ENCODE results near the gene CYP27B1.

CYP27B1 gene

DNA sequence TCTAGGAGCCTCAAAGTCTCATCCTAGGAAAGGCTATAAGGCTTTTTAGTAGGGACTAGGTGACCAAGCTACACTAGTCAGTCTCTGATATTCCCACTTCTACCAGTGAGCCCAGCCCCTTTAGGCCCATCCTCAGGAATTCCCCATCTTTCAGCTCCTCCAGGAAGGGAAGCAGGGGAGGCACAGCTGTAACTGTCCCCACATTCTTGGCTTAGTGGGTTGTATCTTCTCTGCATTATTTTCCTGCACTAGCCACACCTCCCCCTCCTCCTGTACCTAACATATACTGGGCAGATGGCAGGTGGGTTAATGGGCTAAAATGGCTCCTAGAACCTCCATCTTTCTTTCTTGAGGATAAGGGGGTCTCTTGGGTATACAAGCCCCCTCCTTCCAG lies 424 bp upstream of the CYP27B1 start:
- in situ Hi-C loops (cut with MboI; ENCODE audit: low sequenced_read_pairs), result no loop called here

DNA sequence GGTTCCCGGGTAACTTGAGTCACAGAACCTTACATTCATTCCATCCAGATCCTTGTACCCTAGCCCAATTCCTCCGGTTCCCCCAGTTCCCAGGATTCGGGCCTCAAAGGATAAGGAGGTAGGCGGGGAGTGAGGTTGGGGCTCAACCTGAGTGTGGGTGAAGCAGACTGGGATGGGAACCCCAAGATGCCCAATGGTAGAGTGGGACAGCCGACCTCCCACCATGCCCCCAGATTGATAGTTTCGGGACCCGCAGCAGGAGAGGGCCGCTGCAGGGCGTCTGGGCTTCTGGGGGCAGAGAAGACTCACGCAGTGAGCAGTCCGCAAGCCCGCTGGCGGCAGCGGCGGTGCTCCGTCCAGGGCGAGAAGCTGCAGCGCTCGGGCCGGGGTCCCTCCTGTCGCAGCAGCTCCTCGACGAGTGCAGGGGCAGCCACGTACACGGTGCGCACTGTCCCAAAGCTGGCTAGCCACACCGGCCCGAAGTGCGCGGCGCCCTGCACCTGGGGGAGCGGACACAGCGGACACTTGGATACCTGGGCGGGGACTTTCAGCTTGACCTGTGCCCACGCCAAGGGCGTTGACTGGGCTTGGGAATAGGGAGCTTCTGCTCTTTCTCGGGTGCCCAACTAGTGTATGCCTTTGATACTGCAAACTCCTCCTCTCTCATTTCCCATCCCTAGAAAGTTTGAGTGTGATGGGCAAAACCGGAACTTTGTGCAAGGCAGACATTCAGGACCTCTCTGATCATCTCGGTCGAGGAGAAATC lies 997 bp downstream of the CYP27B1 start:
- in situ Hi-C loops (cut with MboI; ENCODE audit: low sequenced_read_pairs), result no loop called here

DNA sequence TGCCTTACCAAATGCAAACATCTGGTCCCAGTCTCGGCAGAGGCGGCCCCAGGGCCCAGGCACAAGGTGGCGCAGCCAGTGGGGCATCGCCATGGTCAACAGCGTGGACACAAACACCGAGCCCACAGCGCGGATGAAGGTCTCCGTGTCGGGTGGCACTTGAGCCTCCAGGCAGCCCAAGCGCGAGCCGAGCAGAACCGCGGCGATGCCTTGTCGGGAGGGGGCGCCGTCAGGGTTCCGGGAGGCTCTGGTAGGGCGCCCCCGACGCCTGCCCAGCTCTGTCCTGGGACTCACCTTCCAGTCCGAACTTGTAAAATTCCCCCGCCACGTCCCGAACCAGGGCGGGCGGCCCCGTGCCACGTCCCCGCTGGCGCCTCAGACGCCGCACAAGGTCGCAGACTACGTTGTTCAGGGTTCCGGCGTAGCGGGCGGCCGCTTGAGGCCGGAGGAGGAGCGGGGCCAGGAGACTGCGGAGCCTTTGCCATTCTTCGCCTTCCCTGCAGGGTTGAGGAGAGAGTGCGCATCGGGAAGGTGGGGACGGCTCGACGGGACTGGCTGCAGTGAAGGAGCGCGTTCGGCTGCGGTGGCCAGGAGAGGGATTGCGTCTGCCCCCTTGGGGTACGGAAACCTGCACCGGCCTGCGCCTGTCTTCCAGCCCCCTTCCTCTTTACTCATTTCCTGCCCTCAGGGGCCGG lies 1.7 kb downstream of the CYP27B1 start:
- in situ Hi-C loops (cut with MboI; ENCODE audit: low sequenced_read_pairs), result no loop called here

DNA sequence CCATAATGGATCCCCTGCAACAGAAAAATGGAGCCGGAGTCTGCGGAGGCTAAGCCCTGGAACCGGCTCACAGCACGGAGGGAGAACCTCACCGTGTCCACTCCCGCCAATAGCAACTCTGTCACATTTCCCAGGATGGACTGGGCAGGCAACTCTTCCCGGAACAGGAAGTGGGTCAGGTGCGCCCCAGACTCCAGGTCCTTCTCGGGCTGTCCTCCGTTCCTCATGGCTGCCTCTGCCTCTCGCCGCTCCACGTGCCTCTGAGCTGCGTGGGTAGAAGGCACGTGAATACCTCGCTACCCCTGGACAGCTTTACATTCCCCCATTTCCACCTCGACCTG lies 2.2 kb downstream of the CYP27B1 start:
- in situ Hi-C loops (cut with MboI; ENCODE audit: low sequenced_read_pairs), result no loop called here

DNA sequence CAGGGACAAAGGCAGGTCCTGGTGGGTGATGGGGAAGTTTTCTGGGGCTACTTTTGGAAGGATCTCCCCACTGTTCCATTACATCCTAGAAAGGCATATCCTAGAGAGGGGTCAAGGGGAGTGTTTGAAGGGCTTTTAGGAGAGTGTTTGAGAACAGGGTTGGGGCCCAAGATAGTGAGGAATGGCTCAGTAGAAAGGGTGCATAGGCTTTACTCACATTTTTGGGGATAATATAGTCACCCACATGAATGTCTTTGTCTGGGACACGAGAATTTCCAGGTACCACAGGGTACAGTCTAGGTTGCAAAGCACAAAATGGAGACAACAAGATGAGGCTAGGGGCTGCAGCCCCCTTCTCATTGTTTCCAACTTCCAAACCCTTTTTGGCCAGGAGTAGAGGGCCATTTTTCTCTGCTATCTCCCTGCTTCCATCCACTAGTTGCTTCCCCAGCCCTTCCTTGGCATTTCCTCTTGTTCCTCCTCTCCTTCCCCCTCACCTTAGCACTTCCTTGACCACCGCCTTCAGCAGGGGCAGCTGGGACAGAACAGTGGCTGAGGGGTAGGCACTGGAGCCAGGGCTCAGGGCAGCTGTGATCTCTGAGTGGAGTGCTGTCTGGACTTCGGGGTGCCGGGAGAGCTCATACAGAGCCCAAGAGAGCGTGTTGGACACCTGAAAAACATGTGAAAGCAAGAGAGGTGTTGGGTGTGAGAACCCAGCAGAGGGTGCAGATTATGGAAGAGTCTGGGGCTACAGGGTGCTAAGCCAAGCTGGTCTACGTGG lies 2.8 kb downstream of the CYP27B1 start:
- in situ Hi-C loops (cut with MboI; ENCODE audit: low sequenced_read_pairs), result no loop called here

DNA sequence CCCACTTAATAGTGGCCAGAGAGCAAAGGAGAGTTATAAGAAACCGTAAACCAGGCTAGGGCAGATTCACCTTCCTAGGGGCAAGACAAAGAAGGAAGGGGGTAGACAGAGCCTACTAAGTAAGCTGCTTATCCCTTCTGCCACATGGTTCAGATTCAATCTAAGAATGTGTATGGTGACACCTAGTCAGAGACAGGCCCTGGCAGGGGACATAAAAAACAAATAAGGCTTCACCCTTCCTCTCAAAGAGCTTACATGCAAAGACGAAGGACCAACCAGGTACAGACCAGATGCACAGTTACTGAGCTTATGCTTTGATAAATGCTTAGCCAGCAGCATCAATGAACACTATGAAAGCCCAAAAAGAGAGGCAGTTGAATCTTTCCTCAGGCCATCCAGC lies 4.4 kb downstream of the CYP27B1 start:
- in situ Hi-C loops (cut with MboI; ENCODE audit: low sequenced_read_pairs), result no loop called here

DNA sequence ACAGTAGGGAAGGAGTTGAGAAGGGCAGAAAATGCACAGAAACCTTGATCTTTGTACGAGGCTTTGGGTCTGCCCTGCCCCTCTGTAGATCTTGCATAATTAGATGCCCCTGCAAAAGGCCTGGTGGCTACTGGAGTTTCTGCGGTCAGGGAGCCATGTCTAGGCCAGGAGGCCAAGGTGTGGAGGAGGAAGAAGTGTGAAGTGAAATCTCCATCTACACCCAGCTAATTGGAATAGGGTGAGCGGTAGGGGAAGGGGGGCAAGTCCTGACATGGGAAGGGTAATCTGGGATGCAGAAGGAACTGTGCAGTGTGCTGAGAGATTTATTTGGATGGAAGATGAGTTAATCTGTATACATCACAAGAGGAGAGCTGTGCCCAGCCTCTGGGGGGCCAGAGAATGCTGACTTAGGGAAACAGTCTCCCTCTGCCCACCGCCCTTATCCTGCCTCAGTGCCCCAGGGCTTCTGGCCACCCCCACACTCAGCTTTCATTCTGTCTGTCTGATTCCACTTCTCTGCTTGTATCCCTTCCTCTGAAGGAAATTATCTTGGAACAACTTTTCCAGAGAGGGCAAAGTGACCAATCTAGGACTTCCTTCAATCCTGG lies 5.4 kb downstream of the CYP27B1 start:
- in situ Hi-C loops (cut with MboI; ENCODE audit: low sequenced_read_pairs), result no loop called here

DNA sequence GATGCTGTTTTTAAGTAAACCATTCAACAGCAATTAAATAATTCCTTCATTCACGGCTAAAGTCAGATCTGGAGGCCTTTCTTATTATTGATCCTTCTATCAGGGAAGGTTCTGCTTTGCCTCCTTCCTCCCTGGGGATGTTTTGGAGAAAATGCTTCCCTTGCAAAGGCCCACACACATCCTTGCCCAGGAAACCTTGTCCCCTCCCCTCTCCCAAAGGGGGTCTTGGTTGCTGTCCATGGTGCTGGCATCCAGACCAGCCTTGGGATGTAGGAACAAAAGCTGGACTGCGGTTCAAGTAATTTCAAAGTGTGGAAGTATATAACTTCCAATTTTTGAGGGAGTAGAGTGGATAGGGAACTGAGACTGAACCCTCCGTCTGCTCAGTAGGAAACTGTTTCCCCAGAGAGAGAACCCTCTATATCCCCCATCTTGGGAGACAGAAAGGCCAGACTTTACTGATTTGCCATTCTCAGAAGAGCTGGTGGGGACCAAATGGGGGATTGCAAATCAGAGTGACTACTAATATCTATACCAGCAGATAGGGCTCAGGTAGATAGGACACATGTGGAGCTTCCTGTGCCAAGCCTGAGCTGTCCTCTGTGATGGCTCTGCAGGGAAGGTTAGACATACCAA lies 6.4 kb downstream of the CYP27B1 start:
- in situ Hi-C loops (cut with MboI; ENCODE audit: low sequenced_read_pairs), result no loop called here

DNA sequence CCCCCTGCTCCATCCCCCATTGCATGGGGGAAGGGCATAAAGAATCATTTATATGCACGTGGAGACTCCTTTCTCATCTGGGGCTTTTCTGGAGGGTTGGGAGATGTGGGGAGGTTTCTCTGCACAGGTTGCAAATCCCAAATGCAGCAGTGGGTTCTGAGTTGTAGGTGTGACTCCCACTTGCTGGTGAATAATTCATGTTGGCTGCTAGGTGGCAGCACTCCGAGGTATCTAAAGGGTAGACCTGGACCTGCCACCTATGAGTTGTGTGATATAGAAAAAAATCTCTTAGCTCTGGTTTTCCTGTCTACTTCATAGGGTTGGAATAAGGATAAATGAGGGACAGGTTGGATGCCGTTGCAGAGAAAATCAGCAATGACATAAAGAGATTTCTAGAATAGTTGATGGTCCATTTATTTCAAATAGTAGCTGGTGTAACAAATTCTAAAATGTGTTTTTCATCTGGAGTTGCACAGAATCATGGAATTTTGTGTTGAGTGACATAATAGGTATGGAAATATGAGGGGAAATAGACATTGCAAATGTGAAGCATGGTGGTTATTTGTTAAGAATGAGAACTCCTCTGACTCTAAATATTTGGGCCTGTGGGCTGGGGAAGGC lies 7.4 kb downstream of the CYP27B1 start:
- in situ Hi-C loops (cut with MboI; ENCODE audit: low sequenced_read_pairs), result no loop called here

DNA sequence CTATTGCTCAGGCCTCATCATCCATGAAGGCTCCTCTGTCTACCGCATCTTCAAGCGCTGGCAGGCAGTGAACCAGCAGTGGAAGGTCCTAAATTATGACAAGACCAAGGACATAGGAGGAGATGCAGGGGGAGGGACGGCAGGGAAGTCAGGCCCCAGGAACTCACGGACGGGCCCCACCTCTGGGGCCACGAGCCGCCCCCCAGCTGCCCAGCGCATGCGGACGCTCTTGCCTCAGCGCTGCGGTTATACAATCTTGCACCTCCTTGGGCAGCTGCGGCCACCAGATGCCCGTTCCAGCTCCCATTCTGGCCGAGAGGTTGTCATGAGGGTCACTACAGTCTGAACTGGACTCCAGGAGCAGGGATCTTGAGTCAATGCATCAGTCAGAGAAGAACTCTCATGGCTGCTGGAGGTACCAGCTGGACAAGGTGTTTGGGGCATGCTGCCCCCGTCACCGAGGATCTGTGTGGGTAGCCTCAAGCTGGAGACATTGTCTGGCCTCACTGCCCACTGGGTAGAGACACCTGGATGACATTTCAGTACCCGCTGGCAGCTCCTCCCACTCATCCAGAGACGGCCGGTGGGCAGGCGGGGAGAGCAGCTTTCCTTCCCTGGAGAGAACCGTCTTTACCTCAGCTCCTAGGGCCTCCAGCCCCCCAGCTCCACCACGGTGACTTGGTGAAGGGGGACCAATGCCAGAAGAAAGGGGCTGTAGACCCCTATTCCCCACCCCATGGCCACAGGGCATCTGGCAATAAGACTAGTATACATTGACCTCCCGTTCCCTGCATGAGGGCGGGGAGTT lies 8.1 kb downstream of the CYP27B1 start:
- in situ Hi-C loops (cut with MboI; ENCODE audit: low sequenced_read_pairs), result no loop called here

DNA sequence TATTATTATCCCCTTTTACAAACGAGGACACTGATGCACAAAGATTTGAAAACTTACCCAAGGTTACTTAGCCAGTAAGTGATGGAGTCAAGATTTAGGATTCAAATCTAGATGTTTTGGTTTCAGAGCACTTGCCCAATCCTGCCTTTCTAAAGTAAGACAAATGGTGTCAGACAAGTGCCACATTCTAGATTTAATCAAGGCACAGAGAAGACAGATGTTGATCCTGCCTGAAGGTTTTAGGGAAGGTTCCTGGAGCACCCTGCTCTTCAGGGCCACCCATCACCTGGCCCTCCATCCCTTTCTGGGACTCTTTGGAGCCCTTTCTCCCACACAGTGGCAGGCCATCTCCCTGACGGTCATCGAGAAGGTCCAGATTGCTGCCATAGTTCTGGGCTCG lies 9.1 kb downstream of the CYP27B1 start:
- in situ Hi-C loops (cut with MboI; ENCODE audit: low sequenced_read_pairs), result no loop called here

DNA sequence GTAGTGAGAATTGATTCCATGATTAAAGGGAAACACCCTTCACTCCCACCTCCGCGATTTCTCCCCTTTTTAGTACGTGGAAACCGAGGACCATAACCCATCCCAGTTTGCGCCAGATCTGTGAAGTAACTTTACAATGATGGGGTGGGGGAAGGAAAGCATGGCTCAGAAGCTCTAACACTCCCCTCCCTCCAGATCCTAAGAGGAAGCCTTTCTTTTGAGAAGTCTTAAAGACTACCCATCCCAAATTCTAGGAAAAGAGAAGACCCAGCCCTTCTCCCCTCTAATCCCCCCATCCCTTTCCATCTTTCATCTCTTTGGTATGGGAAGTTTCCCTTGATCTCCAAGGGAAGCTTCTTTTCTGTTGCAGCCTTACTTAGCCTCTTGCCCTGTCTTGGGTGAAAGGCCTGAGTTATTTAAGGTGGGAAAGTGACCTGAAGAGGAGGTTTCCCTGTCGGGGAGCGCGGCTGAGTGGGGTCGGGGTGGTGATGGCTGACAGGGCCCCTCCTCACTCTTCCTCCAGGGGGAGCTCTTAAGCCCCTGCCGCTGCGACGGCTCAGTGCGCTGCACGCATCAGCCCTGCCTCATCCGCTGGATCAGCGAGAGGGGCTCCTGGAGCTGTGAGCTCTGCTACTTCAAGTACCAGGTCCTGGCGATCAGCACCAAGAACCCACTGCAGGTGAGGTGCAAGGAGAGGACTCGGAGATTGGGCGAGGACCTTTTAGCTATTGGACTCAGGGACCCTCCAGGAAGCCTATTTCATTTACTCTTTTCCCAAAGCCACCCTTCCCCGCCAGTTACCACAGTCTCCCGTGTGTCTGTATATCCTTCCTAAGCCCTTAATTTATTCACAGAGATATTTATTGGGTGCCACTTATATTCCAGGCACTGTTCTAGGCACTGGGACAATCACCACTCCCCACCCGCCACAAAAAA lies 10.2 kb downstream of the CYP27B1 start:
- in situ Hi-C loops (cut with MboI; ENCODE audit: low sequenced_read_pairs), result no loop called here

DNA sequence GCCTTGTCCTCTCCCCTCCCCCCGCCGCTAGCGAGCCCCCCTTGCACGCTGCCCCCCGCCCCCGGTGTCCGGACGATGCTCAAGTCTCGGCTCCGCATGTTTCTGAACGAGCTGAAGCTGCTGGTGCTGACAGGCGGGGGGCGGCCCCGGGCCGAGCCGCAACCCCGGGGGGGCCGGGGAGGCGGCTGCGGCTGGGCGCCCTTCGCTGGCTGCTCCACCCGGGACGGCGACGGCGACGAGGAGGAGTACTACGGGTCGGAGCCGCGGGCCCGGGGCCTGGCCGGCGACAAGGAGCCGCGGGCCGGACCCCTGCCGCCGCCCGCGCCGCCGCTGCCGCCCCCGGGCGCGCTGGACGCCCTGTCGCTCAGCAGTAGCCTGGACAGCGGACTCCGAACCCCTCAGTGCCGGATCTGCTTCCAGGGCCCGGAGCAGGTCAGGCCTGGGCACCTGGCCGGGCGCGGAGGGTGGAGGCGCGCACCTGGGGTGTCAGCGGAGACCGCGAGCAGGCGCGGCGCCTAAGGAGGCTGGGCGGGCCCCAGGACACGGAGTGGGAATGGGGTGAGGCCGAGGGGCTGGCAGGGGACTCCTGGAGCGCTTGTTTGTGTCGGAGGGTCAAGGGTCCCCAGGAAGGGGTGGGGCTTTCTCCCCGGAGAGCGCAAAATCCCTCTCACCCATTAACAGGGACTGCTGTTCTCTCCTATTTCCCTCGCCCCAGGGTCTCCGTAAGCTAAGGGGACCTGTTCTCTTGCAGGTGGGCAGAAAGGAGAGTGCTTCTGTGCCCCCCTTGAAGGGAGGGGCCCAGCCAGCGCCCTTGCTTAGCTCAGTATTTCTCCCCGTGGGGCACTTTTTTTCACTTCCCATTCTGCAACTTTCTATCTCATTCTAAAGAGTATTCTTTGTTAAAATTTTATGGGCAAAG lies 11.2 kb downstream of the CYP27B1 start:
- in situ Hi-C loops (cut with MboI; ENCODE audit: low sequenced_read_pairs), result no loop called here

DNA sequence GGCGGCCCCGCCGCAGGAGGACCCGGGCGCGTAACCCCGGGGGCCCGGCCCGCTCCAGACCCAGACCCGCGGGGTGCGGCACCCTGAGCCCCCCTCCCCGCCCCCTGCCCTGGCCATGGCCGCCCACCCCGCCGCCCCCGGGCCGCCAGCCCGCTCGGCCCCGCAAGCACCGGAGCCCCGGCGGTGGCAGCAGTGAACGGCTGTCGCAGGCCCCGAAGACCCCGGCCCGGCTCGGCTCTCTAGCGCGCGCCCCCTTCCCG lies 11.8 kb downstream of the CYP27B1 start:
- in situ Hi-C loops (cut with MboI; ENCODE audit: low sequenced_read_pairs), result no loop called here

DNA sequence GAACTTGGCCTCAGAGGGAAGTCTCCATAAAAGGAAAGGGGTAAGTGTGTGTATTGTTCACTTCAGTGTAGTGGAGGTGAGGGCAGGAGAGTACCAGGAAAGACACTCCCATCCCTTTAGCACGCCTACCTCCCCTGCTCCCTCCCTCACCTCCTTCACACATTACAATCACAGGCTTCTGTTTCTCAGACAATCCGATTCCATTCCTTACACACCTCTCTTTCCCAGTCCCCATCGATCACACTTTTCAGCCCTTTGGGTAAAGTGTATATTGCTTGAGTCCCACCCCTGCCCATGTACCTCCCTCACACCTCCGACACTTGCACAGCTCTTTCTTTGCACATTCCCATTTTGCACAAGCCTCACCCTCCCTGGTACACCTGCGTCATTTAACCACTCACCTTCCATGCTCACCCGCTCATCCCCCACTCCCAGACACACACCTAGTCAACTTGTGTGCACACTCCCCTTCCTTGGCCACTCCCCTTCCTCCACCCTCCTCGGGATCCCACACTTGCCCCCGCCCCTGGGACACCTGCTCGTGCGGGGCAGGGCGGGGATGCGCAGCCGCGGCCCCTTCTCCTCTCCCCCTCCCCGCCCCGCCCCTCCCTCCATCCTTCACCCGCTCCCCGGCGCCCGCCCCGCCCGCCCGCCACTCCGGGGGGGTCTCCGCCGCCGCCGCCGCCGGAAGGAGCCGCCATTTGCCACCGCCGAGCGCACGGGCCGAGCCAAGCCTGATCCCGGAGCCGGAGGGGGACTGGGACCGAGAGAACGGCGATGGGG lies 12.3 kb downstream of the CYP27B1 start, which contains the start of gene MARCHF9:
Gene MARCHF9, plus strand, starts transcription at position 693 of the 783 bp plus-strand sequence. CDS start 426 bp downstream, outside the sequence.
- in situ Hi-C loops (cut with MboI; ENCODE audit: low sequenced_read_pairs), result no loop called here

DNA sequence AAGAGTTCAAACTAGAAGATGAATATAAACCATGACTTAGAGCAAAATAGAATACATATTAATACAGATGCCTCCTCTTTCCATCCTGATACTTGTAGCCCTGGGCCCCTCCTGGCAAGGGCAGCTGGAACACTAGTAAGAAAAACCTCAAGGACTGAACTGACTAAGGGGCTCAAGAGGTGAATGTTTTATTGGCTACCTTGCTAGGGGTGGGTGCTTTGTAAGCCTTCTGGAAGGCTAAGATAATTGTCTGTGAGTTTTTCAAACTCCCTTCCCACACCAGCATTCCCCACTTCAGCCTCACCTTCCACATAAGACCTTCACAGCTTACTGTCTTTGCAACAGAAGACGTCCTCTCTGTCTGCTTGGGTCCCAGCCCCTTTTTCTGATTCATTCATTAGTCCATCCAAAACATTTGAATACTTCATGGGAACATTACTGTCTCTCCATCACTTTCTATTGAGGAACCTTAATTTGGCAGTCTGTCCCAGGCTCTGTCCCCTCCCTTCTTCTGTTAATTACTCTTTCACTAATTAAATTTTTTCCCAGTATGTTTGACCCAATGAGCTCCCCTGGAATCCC lies 13.0 kb downstream of the CYP27B1 start:
- in situ Hi-C loops (cut with MboI; ENCODE audit: low sequenced_read_pairs), result no loop called here

DNA sequence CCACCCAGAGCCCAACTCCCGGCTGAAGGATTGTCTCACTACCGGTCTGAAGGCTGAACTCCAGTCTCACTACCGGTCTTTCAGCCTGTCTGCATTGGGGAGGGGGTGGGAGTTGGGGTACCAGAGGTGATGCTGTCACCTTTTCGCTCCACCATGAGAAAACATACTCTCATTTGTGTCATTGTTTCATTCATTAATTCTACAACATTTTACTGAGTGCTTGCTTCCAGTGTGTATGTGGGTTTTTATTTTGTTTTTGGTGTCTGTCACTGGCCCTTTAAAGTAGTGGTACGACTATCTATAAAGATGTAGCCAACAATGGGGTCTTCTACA lies 14.2 kb downstream of the CYP27B1 start:
- in situ Hi-C loops (cut with MboI; ENCODE audit: low sequenced_read_pairs), result no loop called here

All from HL-60/S4 (cell line).